ENCODE measurements around the gene PCBP2.

DNA sequence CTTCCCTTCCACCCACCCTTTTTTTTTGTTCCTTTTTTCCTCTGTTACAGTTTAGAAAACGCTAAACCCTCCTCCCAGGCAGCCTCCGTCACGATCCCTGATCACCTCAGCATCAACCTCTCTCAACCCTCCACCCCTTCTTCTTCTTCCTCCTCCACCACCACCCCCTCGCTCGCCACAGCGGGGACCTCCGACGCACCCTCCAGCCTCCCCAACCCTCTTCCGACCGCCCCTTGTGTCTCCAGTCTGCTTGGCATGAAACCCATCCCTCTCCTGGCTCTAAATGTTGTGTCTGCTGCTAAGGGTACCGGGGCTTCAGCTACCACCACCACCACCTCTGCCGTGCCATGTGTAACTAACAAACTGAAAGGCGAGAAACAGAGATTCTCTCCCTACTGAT is 22.9 kb downstream of the PCBP2 start:
- TF ChIP-seq, protein P1, sequence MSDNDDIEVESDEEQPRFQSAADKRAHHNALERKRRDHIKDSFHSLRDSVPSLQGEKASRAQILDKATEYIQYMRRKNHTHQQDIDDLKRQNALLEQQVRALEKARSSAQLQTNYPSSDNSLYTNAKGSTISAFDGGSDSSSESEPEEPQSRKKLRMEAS (IDR thresholded peaks at IDR 0.05; ENCODE audit: low read depth): no peak
- TF ChIP-seq, protein P2, sequence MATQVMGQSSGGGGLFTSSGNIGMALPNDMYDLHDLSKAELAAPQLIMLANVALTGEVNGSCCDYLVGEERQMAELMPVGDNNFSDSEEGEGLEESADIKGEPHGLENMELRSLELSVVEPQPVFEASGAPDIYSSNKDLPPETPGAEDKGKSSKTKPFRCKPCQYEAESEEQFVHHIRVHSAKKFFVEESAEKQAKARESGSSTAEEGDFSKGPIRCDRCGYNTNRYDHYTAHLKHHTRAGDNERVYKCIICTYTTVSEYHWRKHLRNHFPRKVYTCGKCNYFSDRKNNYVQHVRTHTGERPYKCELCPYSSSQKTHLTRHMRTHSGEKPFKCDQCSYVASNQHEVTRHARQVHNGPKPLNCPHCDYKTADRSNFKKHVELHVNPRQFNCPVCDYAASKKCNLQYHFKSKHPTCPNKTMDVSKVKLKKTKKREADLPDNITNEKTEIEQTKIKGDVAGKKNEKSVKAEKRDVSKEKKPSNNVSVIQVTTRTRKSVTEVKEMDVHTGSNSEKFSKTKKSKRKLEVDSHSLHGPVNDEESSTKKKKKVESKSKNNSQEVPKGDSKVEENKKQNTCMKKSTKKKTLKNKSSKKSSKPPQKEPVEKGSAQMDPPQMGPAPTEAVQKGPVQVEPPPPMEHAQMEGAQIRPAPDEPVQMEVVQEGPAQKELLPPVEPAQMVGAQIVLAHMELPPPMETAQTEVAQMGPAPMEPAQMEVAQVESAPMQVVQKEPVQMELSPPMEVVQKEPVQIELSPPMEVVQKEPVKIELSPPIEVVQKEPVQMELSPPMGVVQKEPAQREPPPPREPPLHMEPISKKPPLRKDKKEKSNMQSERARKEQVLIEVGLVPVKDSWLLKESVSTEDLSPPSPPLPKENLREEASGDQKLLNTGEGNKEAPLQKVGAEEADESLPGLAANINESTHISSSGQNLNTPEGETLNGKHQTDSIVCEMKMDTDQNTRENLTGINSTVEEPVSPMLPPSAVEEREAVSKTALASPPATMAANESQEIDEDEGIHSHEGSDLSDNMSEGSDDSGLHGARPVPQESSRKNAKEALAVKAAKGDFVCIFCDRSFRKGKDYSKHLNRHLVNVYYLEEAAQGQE (IDR thresholded peaks at IDR 0.05; ENCODE audit: low read depth, low read length): no peak
- TF ChIP-seq, protein P3, sequence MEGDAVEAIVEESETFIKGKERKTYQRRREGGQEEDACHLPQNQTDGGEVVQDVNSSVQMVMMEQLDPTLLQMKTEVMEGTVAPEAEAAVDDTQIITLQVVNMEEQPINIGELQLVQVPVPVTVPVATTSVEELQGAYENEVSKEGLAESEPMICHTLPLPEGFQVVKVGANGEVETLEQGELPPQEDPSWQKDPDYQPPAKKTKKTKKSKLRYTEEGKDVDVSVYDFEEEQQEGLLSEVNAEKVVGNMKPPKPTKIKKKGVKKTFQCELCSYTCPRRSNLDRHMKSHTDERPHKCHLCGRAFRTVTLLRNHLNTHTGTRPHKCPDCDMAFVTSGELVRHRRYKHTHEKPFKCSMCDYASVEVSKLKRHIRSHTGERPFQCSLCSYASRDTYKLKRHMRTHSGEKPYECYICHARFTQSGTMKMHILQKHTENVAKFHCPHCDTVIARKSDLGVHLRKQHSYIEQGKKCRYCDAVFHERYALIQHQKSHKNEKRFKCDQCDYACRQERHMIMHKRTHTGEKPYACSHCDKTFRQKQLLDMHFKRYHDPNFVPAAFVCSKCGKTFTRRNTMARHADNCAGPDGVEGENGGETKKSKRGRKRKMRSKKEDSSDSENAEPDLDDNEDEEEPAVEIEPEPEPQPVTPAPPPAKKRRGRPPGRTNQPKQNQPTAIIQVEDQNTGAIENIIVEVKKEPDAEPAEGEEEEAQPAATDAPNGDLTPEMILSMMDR (IDR thresholded peaks at IDR 0.05): no peak
- TF ChIP-seq POLR2AphosphoS5 (IDR thresholded peaks at IDR 0.05; ENCODE audit: low read depth, low read length) (no peak), EP300 (IDR thresholded peaks at IDR 0.05; ENCODE audit: borderline replicate concordance in 1 of 2, low read depth in 1 of 2, low read length in 1 of 2) (no peak), ELF1 (IDR thresholded peaks at IDR 0.05) (no peak), SMC3 (IDR thresholded peaks at IDR 0.05; ENCODE audit: low read depth, low read length) (no peak)
- TF ChIP-seq, protein P4, sequence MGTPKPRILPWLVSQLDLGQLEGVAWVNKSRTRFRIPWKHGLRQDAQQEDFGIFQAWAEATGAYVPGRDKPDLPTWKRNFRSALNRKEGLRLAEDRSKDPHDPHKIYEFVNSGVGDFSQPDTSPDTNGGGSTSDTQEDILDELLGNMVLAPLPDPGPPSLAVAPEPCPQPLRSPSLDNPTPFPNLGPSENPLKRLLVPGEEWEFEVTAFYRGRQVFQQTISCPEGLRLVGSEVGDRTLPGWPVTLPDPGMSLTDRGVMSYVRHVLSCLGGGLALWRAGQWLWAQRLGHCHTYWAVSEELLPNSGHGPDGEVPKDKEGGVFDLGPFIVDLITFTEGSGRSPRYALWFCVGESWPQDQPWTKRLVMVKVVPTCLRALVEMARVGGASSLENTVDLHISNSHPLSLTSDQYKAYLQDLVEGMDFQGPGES (IDR thresholded peaks at IDR 0.05; ENCODE audit: low read depth, low read length): no peak
- TF ChIP-seq, protein P5, sequence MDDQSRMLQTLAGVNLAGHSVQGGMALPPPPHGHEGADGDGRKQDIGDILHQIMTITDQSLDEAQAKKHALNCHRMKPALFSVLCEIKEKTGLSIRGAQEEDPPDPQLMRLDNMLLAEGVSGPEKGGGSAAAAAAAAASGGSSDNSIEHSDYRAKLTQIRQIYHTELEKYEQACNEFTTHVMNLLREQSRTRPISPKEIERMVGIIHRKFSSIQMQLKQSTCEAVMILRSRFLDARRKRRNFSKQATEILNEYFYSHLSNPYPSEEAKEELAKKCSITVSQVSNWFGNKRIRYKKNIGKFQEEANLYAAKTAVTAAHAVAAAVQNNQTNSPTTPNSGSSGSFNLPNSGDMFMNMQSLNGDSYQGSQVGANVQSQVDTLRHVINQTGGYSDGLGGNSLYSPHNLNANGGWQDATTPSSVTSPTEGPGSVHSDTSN (IDR thresholded peaks at IDR 0.05): no peak
